Measurements from ENCODE around the gene DPYSL3. TPM values are rescaled to one million over a fixed set of nuclear protein-coding genes. Genes with fewer than 3 reads are reported as not detected.

DPYSL3 gene
- total RNA-seq, 2 experiments from 2014 or later, result 0.05 to 0.12 TPM

DNA sequence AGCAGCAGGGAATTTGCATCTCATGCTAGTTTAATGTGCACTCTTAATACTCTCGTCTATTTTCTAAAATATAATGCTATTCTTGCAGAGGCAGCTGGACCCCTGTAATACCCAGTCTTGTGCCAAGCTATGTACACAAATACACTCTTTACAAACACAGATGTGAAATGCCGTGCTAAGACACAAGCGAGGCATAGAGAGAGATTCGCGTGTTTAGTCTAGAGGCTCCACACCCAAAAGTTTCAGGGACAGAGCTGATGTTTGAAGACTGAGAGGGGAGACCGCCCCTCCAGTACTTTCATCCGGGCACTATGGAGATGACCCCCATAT lies 1.2 kb downstream of the DPYSL3 start:
- H3K4me3 Mint-ChIP-seq, result no peak overlapping the region
- peaks cover 4% of the 10 kb centered on the region for H3K9me3 Mint-ChIP-seq
- CTCF ChIA-PET, result no interaction called here
- H3K4me1 Mint-ChIP-seq (ENCODE audit: low read depth), result peaks cover 6% of the 10 kb centered on the region
- intact Hi-C loops (cut with micrococcal nuclease), result no loop called here
- no peak overlapping the region for H3K27ac Mint-ChIP-seq
- peaks cover 32% of the 10 kb centered on the region for H3K27me3 Mint-ChIP-seq (ENCODE audit: low read depth)
- H3K36me3 Mint-ChIP-seq (ENCODE audit: low read depth), result no peaks in the 10 kb centered on the region
- DNase-seq, result no peak

DNA sequence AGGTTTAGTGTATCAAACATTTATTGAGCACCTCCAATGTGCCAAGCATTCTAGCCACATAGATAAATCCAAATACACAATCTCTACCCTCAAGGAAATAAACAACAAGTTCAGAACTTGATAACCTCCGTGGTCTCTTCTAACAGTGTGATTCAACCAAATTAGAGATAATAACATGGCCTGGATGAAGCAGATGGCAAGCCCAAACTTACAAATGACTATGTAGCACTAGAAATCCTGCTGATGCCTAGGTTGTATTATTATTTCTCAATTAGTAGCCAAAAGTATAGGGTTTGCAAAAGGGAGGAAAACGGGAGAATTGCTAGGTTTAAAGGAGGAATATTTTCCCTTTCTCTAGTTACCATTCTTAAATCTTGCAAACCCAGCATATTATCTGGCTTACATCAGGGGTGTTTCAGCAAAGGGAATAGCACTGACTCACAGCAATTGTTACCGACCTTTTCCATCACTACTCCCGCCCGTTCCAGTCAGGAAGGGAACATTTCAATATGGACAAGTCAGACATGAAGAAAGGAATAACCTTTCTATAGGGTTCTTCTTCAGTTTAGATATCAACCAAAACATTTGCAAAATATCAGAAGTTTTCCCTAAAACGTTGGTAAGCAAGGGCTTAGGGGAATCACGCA lies 2.3 kb downstream of the DPYSL3 start:
- peaks cover 6% of the 10 kb centered on the region for H3K4me1 Mint-ChIP-seq (ENCODE audit: low read depth)
- DNase-seq, result no peak
- H3K4me3 Mint-ChIP-seq, result no peak overlapping the region
- intact Hi-C loops (cut with micrococcal nuclease), result no loop called here
- CTCF ChIA-PET, result interaction anchor here (0.6 kb wide), 1 partner anchor 108 kb away, joined by 4 read pairs; no protein-coding TSS in a partner anchor
- H3K36me3 Mint-ChIP-seq (ENCODE audit: low read depth), result no peaks in the 10 kb centered on the region
- H3K27ac Mint-ChIP-seq, result no peak overlapping the region
- peaks cover 32% of the 10 kb centered on the region for H3K27me3 Mint-ChIP-seq (ENCODE audit: low read depth)
- H3K9me3 Mint-ChIP-seq, result peaks cover 4% of the 10 kb centered on the region

DNA sequence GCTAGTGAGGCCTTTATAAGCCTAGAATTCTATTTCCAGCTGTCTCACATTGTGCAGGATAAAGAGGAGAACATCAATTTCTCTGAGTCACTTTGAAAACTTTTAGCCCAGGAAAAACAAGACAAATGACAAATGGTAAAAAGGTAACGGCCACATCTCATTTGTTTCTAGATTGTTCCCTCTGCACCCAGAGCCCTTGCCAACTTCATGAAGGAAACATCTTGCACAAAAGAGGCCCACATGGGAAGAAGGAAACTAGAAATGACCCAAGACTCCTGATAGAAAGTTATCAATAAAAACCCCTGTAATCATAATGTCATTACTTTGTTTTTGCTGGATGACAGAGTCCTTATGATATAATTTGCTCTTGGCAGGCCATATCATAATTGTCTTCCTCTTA lies 5.3 kb downstream of the DPYSL3 start:
- intact Hi-C loops (cut with micrococcal nuclease), result no loop called here
- DNase-seq, result no peak
- H3K27me3 Mint-ChIP-seq (ENCODE audit: low read depth), result peaks cover 18% of the 10 kb centered on the region
- peaks cover 3% of the 10 kb centered on the region for H3K4me1 Mint-ChIP-seq (ENCODE audit: low read depth)
- H3K4me3 Mint-ChIP-seq, result no peak overlapping the region
- CTCF ChIA-PET, result interaction anchor here (1.0 kb wide), 1 partner anchor 50 kb away, joined by 3 read pairs; no protein-coding TSS in a partner anchor
- peaks cover 5% of the 10 kb centered on the region for H3K9me3 Mint-ChIP-seq
- H3K36me3 Mint-ChIP-seq (ENCODE audit: low read depth), result no peaks in the 10 kb centered on the region
- H3K27ac Mint-ChIP-seq, result no peak overlapping the region

DNA sequence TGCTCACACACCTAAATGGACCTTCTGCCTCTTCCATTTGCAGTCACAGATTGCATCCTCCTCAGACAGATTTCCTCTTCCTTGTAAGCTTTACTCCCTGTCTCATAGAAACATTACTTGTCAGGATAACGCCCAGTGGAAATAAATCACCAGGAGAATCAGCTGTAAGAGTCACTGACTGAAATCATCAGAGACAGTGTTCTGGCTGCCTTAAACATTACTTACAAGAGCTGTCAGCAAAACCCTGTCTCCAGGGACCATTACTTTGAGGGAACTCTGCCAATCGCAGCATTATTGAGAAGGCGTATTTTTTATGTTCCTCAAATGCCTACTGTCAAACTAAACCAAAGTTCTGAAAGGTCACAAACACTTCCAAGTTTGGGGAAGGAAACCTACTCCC lies 5.9 kb downstream of the DPYSL3 start:
- peaks cover 8% of the 10 kb centered on the region for H3K9me3 Mint-ChIP-seq
- H3K36me3 Mint-ChIP-seq (ENCODE audit: low read depth), result no peaks in the 10 kb centered on the region
- no peak for DNase-seq
- H3K27me3 Mint-ChIP-seq (ENCODE audit: low read depth), result peaks cover 17% of the 10 kb centered on the region
- no peak overlapping the region for H3K4me3 Mint-ChIP-seq
- CTCF ChIA-PET, result interaction anchor here (1.0 kb wide), 1 partner anchor 50 kb away, joined by 3 read pairs; no protein-coding TSS in a partner anchor
- H3K27ac Mint-ChIP-seq, result no peak overlapping the region
- peaks cover 3% of the 10 kb centered on the region for H3K4me1 Mint-ChIP-seq (ENCODE audit: low read depth)
- intact Hi-C loops (cut with micrococcal nuclease), result no loop called here

DNA sequence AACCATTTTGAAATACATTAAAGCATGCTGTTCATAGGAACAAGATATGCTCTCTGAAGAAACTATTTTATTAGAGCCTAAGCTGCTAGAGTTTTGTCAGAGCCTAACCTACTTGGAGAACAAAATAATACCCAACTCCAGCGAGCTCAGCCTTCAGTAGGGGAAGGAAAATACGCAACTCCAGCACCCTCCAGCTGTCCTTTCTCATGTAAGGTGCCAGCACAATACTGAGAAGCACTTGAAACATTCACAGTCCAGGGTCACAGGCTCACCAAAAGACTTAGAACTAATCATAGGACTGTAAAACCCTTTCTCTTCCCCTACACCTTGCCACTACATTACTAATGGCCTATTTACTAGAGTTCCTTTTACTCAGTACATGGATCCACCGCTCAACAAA lies 18.9 kb downstream of the DPYSL3 start:
- CTCF ChIA-PET, result no interaction called here
- no peak for DNase-seq

DNA sequence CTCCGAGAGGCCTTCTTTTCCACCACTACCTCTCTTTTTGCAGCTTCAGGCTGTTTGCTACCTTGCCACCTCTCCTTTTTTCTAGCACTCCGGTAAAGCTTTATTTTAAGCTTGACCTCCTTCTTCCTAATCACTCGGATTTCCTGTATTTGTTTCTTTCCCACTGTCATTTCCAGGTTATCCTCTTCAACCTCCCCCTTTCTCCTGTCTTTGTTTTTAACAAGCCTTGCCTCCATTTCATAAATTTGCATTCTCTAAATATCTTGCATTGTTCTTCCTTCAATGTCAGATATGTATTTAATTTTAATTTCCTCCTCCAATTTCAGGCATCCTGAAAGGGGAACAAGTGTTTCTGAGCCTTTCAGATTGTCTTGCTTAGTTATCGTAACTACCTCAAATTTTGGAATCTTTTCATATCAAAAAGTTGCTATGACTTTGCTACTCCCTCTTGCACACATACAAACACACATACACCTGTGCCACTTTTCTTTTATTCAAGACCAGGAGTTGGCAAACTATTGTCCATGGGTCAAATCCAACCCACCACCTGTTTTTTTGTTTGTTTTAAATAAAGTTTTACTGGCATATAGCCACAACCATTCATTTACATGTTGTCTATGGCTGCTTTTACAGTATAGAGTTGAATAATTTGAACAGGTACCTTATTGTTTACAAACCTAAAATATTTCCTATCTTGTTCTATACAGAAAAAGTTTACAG lies 22.7 kb downstream of the DPYSL3 start:
- no peaks in the 10 kb centered on the region for H3K36me3 Mint-ChIP-seq (ENCODE audit: low read depth)
- intact Hi-C loops (cut with micrococcal nuclease), result no loop called here
- no peak overlapping the region for H3K4me3 Mint-ChIP-seq
- no peak overlapping the region for H3K27ac Mint-ChIP-seq
- no peaks in the 10 kb centered on the region for H3K9me3 Mint-ChIP-seq
- no peaks in the 10 kb centered on the region for H3K4me1 Mint-ChIP-seq (ENCODE audit: low read depth)
- CTCF ChIA-PET, result no interaction called here
- H3K27me3 Mint-ChIP-seq (ENCODE audit: low read depth), result peaks cover 8% of the 10 kb centered on the region
- no peak for DNase-seq

More for the DNA sequence above, 18.9 kb downstream of the DPYSL3 start:
- intact Hi-C loops (cut with micrococcal nuclease), result no loop called here
- Mint-ChIP-seq H3K27ac (no peak overlapping the region), H3K9me3 (peaks cover 1% of the 10 kb centered on the region), H3K27me3 (ENCODE audit: low read depth) (peaks cover 5% of the 10 kb centered on the region), H3K36me3 (ENCODE audit: low read depth) (no peaks in the 10 kb centered on the region), H3K4me3 (no peak overlapping the region), H3K4me1 (ENCODE audit: low read depth) (no peaks in the 10 kb centered on the region)

DNA sequence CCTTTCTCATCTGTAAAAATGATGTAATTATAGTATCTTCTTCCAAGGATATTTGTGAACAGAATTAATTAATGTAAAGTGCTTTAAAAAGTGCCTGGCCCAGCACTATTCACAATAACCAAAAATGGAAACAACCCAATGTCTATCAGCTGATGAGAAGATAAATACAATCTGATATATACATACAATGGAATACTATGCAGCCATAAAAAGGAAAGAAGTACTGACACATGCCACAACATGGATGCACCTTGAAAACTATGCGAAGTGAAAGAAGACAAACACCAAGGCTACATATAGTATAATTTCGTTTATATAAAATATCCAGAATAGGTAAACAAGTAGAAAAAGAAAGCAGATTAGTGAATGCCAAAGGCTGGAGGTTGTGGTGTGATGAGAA lies 24.1 kb downstream of the DPYSL3 start:
- no peak overlapping the region for H3K4me3 Mint-ChIP-seq
- H3K36me3 Mint-ChIP-seq (ENCODE audit: low read depth), result no peaks in the 10 kb centered on the region
- CTCF ChIA-PET, result no interaction called here
- intact Hi-C loops (cut with micrococcal nuclease), result no loop called here
- no peak for DNase-seq
- H3K27me3 Mint-ChIP-seq (ENCODE audit: low read depth), result peaks cover 8% of the 10 kb centered on the region
- no peaks in the 10 kb centered on the region for H3K4me1 Mint-ChIP-seq (ENCODE audit: low read depth)
- H3K27ac Mint-ChIP-seq, result no peak overlapping the region
- H3K9me3 Mint-ChIP-seq, result no peaks in the 10 kb centered on the region

DNA sequence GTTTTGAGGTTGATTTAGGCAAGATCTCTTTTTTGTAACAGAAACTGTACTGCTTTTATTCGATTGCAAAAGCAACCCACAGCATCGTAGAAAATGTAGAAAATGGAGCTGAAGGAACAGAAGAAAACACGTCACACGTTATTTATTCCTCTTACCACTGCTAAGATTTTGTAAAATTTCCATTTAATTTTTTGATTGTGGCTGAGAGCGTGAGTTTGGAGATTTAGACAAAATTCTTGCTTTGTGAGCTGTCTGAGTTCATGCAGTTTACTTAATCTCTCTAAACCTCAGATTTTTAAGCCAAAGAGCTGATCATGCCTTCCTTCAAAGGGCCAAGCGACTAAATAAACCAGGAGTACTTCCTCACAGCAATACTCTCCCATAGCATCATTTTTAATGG lies 24.8 kb downstream of the DPYSL3 start:
- no peak for DNase-seq
- no peaks in the 10 kb centered on the region for H3K36me3 Mint-ChIP-seq (ENCODE audit: low read depth)
- CTCF ChIA-PET, result no interaction called here

DNA sequence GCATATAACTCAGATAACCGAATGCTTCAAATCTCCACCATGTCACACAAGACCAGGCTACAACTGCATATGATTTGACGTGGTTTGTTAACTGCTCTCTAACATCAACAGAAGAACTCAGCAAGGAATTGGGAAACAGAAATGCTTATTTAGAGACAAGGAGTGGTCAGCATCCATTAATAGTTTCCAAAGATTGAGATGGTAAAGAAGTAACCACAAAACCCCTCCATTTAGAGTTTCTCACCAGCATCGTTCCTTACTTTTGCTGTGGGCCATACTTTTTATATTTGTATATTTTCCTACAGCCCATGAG lies 25.2 kb downstream of the DPYSL3 start:
- intact Hi-C loops (cut with micrococcal nuclease), result no loop called here
- H3K27me3 Mint-ChIP-seq (ENCODE audit: low read depth), result peaks cover 8% of the 10 kb centered on the region
- no peaks in the 10 kb centered on the region for H3K9me3 Mint-ChIP-seq
- CTCF ChIA-PET, result no interaction called here
- no peak for DNase-seq
- H3K36me3 Mint-ChIP-seq (ENCODE audit: low read depth), result no peaks in the 10 kb centered on the region
- no peaks in the 10 kb centered on the region for H3K4me1 Mint-ChIP-seq (ENCODE audit: low read depth)
- no peak overlapping the region for H3K27ac Mint-ChIP-seq
- no peak overlapping the region for H3K4me3 Mint-ChIP-seq

More for the DNA sequence above, 24.8 kb downstream of the DPYSL3 start:
- Mint-ChIP-seq H3K4me1 (ENCODE audit: low read depth) (no peaks in the 10 kb centered on the region), H3K27me3 (ENCODE audit: low read depth) (peaks cover 8% of the 10 kb centered on the region), H3K4me3 (no peak overlapping the region), H3K27ac (no peak overlapping the region), H3K9me3 (no peaks in the 10 kb centered on the region)
- intact Hi-C loops (cut with micrococcal nuclease), result no loop called here

DNA sequence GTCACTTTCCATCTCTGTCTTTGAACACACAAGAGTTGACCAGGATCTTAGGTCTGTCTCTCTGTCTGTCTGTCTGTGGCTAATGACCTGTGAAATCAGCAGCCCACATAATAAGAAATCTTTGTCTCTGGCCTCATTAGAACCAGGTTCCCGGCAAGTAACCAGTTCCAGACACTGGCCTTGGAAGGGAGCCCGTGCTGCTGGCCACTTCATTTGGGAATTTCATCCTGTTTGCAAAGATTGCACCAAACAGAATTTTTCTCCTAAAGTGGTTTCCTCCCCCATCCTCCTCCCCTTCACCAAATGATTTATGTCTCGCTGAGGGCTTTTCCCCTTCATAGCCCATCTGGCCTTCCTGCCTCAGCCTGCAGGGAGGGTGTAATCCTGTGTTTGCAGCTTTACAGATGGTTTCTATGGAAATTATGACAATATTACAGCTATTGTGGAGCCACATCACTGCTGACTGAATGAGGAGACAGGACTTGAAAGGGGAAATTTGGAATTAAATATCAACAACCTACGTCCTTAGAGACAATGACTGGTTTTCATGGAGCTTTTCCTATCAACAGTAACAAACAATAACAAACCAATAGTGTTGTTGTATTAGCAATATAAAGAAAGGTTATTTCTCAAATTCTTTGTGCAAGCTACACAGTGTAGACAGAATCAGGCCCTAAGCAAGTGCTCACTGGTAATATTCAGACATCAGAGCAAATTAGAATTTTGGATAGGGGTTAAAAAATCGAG lies 25.7 kb downstream of the DPYSL3 start:
- Mint-ChIP-seq H3K27ac (no peak overlapping the region), H3K36me3 (ENCODE audit: low read depth) (no peaks in the 10 kb centered on the region), H3K4me1 (ENCODE audit: low read depth) (no peaks in the 10 kb centered on the region), H3K9me3 (no peaks in the 10 kb centered on the region), H3K4me3 (no peak overlapping the region), H3K27me3 (ENCODE audit: low read depth) (peaks cover 8% of the 10 kb centered on the region)
- intact Hi-C loops (cut with micrococcal nuclease), result no loop called here
- CTCF ChIA-PET, result no interaction called here
- DNase-seq, result no peak

DNA sequence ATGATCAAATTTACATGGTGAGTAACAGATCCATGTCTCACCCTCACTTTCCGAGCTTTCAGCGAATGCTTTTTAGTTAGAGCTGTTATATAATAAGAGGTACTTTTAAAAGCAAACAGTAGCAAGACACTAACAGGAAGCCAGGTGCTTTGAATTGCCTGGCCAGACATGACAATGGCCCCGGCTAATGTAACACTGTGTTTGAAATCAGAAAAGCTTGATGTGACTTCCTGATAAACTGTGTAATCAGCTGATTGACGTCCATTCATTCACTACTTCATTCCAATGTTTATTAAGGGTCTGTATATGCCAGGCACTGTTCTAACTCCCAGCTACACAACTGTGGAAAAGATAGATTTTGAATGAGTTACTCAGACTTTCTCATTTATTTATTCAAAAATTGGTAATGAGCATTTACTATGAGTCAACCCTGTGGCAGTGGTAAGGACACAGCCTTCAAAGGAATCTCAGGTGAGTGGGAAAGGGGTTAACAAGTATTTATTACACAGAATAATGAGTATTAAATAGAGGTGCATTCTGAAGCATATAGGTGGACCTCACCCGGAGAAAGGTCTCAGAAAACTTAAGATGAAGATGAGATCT lies 26.6 kb downstream of the DPYSL3 start:
- peaks cover 6% of the 10 kb centered on the region for H3K27me3 Mint-ChIP-seq (ENCODE audit: low read depth)
- no peaks in the 10 kb centered on the region for H3K9me3 Mint-ChIP-seq
- CTCF ChIA-PET, result no interaction called here
- no peaks in the 10 kb centered on the region for H3K4me1 Mint-ChIP-seq (ENCODE audit: low read depth)
- H3K27ac Mint-ChIP-seq, result no peak overlapping the region
- no peaks in the 10 kb centered on the region for H3K36me3 Mint-ChIP-seq (ENCODE audit: low read depth)
- no peak overlapping the region for H3K4me3 Mint-ChIP-seq
- intact Hi-C loops (cut with micrococcal nuclease), result no loop called here
- no peak for DNase-seq

DNA sequence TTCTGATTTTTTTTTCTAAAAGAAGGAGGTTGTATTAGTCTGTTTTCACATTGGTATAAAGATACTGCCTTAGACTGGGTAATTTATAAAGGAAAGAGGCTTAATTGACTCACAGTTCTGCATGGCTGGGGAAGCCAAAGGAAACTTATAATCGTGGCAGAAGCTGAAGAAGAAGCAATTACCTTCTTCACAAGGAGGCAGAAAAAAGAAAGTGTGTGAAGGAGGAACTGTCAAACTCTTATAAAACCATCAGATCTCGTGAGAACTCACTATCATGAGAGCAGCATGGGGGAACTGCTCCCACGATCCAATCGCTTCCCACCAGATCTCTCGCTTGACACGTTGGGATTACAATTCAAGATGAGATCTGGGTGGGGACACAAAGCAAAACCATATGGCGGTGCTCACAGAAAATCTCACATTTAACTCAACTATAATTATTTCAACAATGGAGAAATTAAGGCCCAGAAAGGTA lies 27.1 kb downstream of the DPYSL3 start:
- intact Hi-C loops (cut with micrococcal nuclease), result no loop called here
- DNase-seq, result no peak
- H3K4me3 Mint-ChIP-seq, result no peak overlapping the region
- CTCF ChIA-PET, result no interaction called here
- H3K4me1 Mint-ChIP-seq (ENCODE audit: low read depth), result no peaks in the 10 kb centered on the region
- H3K36me3 Mint-ChIP-seq (ENCODE audit: low read depth), result no peaks in the 10 kb centered on the region
- no peaks in the 10 kb centered on the region for H3K9me3 Mint-ChIP-seq
- H3K27ac Mint-ChIP-seq, result no peak overlapping the region
- peaks cover 9% of the 10 kb centered on the region for H3K27me3 Mint-ChIP-seq (ENCODE audit: low read depth)
